Measurements from ENCODE around the gene TRIL.
A peak's percentile ranks its signal among the peaks of the same experiment; 100 is the strongest.

TRIL gene

GRCh38 chr7:28937619-28938018, 20.5 kb downstream of the TRIL start:
- no peak for DNase-seq

GRCh38 chr7:28937103-28937502, 21.0 kb downstream of the TRIL start:
- DNase-seq: no peak

- no peak for DNase-seq
Observed at GRCh38 chr7:28933846-28934320, 24.2 kb downstream of the TRIL start.

GRCh38 chr7:28931565-28931964, 26.6 kb downstream of the TRIL start:
- no peak for DNase-seq

- DNase-seq: peak; percentile 35
Observed at GRCh38 chr7:28926871-28927597, 31.1 kb downstream of the TRIL start.

- peak; percentile 29 for DNase-seq
Observed at GRCh38 chr7:28922624-28923331, 35.4 kb downstream of the TRIL start.

- no peak for DNase-seq
Observed at GRCh38 chr7:28921822-28922221, 36.3 kb downstream of the TRIL start.

- DNase-seq: no peak
Observed at GRCh38 chr7:28920424-28920823, 37.7 kb downstream of the TRIL start.

GRCh38 chr7:28919510-28919909, 38.6 kb downstream of the TRIL start:
- DNase-seq: no peak

GRCh38 chr7:28908775-28909174, 49.4 kb downstream of the TRIL start:
- no peak for DNase-seq

- DNase-seq: no peak
Observed at GRCh38 chr7:28905464-28905863, 52.7 kb downstream of the TRIL start.

- no peak for DNase-seq
Observed at GRCh38 chr7:28904578-28905048, 53.5 kb downstream of the TRIL start.

- DNase-seq: no peak
Observed at GRCh38 chr7:28903730-28904577, 54.2 kb downstream of the TRIL start.
